Measurements from ENCODE around the gene MAP3K5.

MAP3K5 gene

GRCh38 chr6:136568129-136568528 lies 224.1 kb downstream of the MAP3K5 start:
- no peak for TF ChIP-seq TAF1 (IDR thresholded peaks at IDR 0.05; ENCODE audit: low read depth, low read length)
- TF ChIP-seq POU2F2 (IDR thresholded peaks at IDR 0.05; ENCODE audit: low read depth, low read length): no peak
- TF ChIP-seq PAX5 (IDR thresholded peaks at IDR 0.05; ENCODE audit: insufficient read depth, low read length, severe bottlenecking): no peak
- no peak for TF ChIP-seq SPI1 (IDR thresholded peaks at IDR 0.05; ENCODE audit: low read depth, low read length)
- TF ChIP-seq POLR2A (IDR thresholded peaks at IDR 0.05; ENCODE audit: low read depth, low read length): no peak
- TF ChIP-seq POLR2AphosphoS5 (IDR thresholded peaks at IDR 0.05; ENCODE audit: low read depth, low read length): no peak
- no peak for DNase-seq (ENCODE audit: insufficient read length, low spot score)
- no peak for FAIRE-seq

GRCh38 chr6:136567688-136568087 lies 224.6 kb downstream of the MAP3K5 start:
- TF ChIP-seq PAX5 (IDR thresholded peaks at IDR 0.05; ENCODE audit: insufficient read depth, low read length, severe bottlenecking) (no peak), POLR2AphosphoS5 (IDR thresholded peaks at IDR 0.05; ENCODE audit: low read depth, low read length) (no peak), SPI1 (IDR thresholded peaks at IDR 0.05; ENCODE audit: low read depth, low read length) (no peak), TAF1 (IDR thresholded peaks at IDR 0.05; ENCODE audit: low read depth, low read length) (no peak)
- FAIRE-seq: peak; percentile 70
- no peak for DNase-seq (ENCODE audit: insufficient read length, low spot score)

GRCh38 chr6:136566851-136567250 lies 225.4 kb downstream of the MAP3K5 start:
- DNase-seq (ENCODE audit: insufficient read length, low spot score) (no peak), FAIRE-seq (no peak)
- no peak for TF ChIP-seq SPI1 (IDR thresholded peaks at IDR 0.05; ENCODE audit: low read depth, low read length)
- TF ChIP-seq PAX5 (IDR thresholded peaks at IDR 0.05; ENCODE audit: insufficient read depth, low read length, severe bottlenecking): no peak
- no peak for TF ChIP-seq POLR2A (IDR thresholded peaks at IDR 0.05; ENCODE audit: low read depth, low read length)
- no peak for TF ChIP-seq POLR2AphosphoS5 (IDR thresholded peaks at IDR 0.05; ENCODE audit: low read depth, low read length)
- TF ChIP-seq POU2F2 (IDR thresholded peaks at IDR 0.05; ENCODE audit: low read depth, low read length): no peak
- no peak for TF ChIP-seq TAF1 (IDR thresholded peaks at IDR 0.05; ENCODE audit: low read depth, low read length)

GRCh38 chr6:136566007-136566487 lies 226.2 kb downstream of the MAP3K5 start:
- DNase-seq (ENCODE audit: insufficient read length, low spot score) (no peak), FAIRE-seq (peak; percentile 41)
- TF ChIP-seq POLR2AphosphoS5 (IDR thresholded peaks at IDR 0.05; ENCODE audit: low read depth, low read length): no peak
- TF ChIP-seq TAF1 (IDR thresholded peaks at IDR 0.05; ENCODE audit: low read depth, low read length): no peak
- no peak for TF ChIP-seq PAX5 (IDR thresholded peaks at IDR 0.05; ENCODE audit: insufficient read depth, low read length, severe bottlenecking)
- no peak for TF ChIP-seq POU2F2 (IDR thresholded peaks at IDR 0.05; ENCODE audit: low read depth, low read length)
- no peak for TF ChIP-seq SPI1 (IDR thresholded peaks at IDR 0.05; ENCODE audit: low read depth, low read length)
- no peak for TF ChIP-seq POLR2A (IDR thresholded peaks at IDR 0.05; ENCODE audit: low read depth, low read length)

- TF ChIP-seq SPI1 (IDR thresholded peaks at IDR 0.05; ENCODE audit: low read depth, low read length) (no peak), TAF1 (IDR thresholded peaks at IDR 0.05; ENCODE audit: low read depth, low read length) (no peak), POLR2A (IDR thresholded peaks at IDR 0.05; ENCODE audit: low read depth, low read length) (no peak), PAX5 (IDR thresholded peaks at IDR 0.05; ENCODE audit: insufficient read depth, low read length, severe bottlenecking) (no peak), POLR2AphosphoS5 (IDR thresholded peaks at IDR 0.05; ENCODE audit: low read depth, low read length) (no peak), POU2F2 (IDR thresholded peaks at IDR 0.05; ENCODE audit: low read depth, low read length) (no peak)
- no peak for DNase-seq (ENCODE audit: insufficient read length, low spot score)
- FAIRE-seq: peak; percentile 55
Observed at GRCh38 chr6:136564180-136564579, 228.1 kb downstream of the MAP3K5 start.

GRCh38 chr6:136563386-136564152 lies 228.7 kb downstream of the MAP3K5 start:
- TF ChIP-seq SPI1 (IDR thresholded peaks at IDR 0.05; ENCODE audit: low read depth, low read length): no peak
- no peak for TF ChIP-seq POU2F2 (IDR thresholded peaks at IDR 0.05; ENCODE audit: low read depth, low read length)
- no peak for TF ChIP-seq PAX5 (IDR thresholded peaks at IDR 0.05; ENCODE audit: insufficient read depth, low read length, severe bottlenecking)
- FAIRE-seq: no peak

GRCh38 chr6:136562211-136562610 lies 230.1 kb downstream of the MAP3K5 start:
- DNase-seq (ENCODE audit: insufficient read length, low spot score) (no peak), FAIRE-seq (no peak)
- TF ChIP-seq POLR2AphosphoS5 (IDR thresholded peaks at IDR 0.05; ENCODE audit: low read depth, low read length) (no peak), POLR2A (IDR thresholded peaks at IDR 0.05; ENCODE audit: low read depth, low read length) (no peak)

More at GRCh38 chr6:136563386-136564152, 228.7 kb downstream of the MAP3K5 start:
- no peak for DNase-seq (ENCODE audit: insufficient read length, low spot score)

GRCh38 chr6:136553166-136553787 lies 239.0 kb downstream of the MAP3K5 start:
- DNase-seq (ENCODE audit: insufficient read length, low spot score) (no peak), FAIRE-seq (no peak)

GRCh38 chr6:136552054-136552453 lies 240.2 kb downstream of the MAP3K5 start:
- no peak for TF ChIP-seq SPI1 (IDR thresholded peaks at IDR 0.05; ENCODE audit: low read depth, low read length)
- DNase-seq (ENCODE audit: insufficient read length, low spot score) (no peak), FAIRE-seq (no peak)

More at GRCh38 chr6:136553166-136553787, 239.0 kb downstream of the MAP3K5 start:
- TF ChIP-seq PAX5 (IDR thresholded peaks at IDR 0.05; ENCODE audit: insufficient read depth, low read length, severe bottlenecking): no peak
- TF ChIP-seq SPI1 (IDR thresholded peaks at IDR 0.05; ENCODE audit: low read depth, low read length): no peak
- TF ChIP-seq TAF1 (IDR thresholded peaks at IDR 0.05; ENCODE audit: low read depth, low read length): no peak
- TF ChIP-seq POLR2A (IDR thresholded peaks at IDR 0.05; ENCODE audit: low read depth, low read length): no peak
- TF ChIP-seq POLR2AphosphoS5 (IDR thresholded peaks at IDR 0.05; ENCODE audit: low read depth, low read length): no peak
- no peak for TF ChIP-seq POU2F2 (IDR thresholded peaks at IDR 0.05; ENCODE audit: low read depth, low read length)

- FAIRE-seq (no peak), DNase-seq (ENCODE audit: insufficient read length, low spot score) (no peak)
- TF ChIP-seq SPI1 (IDR thresholded peaks at IDR 0.05; ENCODE audit: low read depth, low read length) (no peak), TAF1 (IDR thresholded peaks at IDR 0.05; ENCODE audit: low read depth, low read length) (no peak), POLR2AphosphoS5 (IDR thresholded peaks at IDR 0.05; ENCODE audit: low read depth, low read length) (no peak), POU2F2 (IDR thresholded peaks at IDR 0.05; ENCODE audit: low read depth, low read length) (no peak), POLR2A (IDR thresholded peaks at IDR 0.05; ENCODE audit: low read depth, low read length) (no peak), PAX5 (IDR thresholded peaks at IDR 0.05; ENCODE audit: insufficient read depth, low read length, severe bottlenecking) (no peak)
Observed at GRCh38 chr6:136551103-136551502, 241.2 kb downstream of the MAP3K5 start.
